ENCODE data around the gene KCNK7.

- TF ChIP-seq CTCF (conservative IDR thresholded peaks at IDR 0.05 in 1 of 2, IDR thresholded peaks at IDR 0.05 in 1 of 2; ENCODE audit: extremely low read depth in 1 of 2, insufficient read depth in 1 of 2, low read depth in 1 of 2, low read length in 2 of 2) (no peak), EZH2 (IDR thresholded peaks at IDR 0.05; ENCODE audit: borderline replicate concordance, low read length) (no peak)
These were observed 14.8 kb downstream of the KCNK7 start for GRCh38 chr11:65580756-65581155.

All from mammary epithelial cell (primary cell).